Uterus (tissue), 2 donors: Measurements from ENCODE around the gene MAPT.

ENCODE experiments used
- POLR2A ChIP-seq, 2 donors: fragments of 450-650 bp; IDR thresholded peaks; one replicate each; pipeline ENCODE4 v1.6.1; 2016; ENCODE audit warnings: antibody characterized with exemption in 2 of 2, mild to moderate bottlenecking in 1 of 2, moderate library complexity in 1 of 2
- TF ChIP-seq, protein P1 (sequence below), 4 experiments: fragments of 200-600 bp in 2 of 4; fragments of 450-650 bp in 2 of 4; sonication (generic) in 2 of 4; IDR thresholded peaks; one replicate each; pipeline ENCODE4 v1.5.1; 2016 to 2019; ENCODE audit warnings: antibody characterized with exemption in 4 of 4, mild to moderate bottlenecking in 2 of 4, moderate library complexity in 1 of 4

DNA sequence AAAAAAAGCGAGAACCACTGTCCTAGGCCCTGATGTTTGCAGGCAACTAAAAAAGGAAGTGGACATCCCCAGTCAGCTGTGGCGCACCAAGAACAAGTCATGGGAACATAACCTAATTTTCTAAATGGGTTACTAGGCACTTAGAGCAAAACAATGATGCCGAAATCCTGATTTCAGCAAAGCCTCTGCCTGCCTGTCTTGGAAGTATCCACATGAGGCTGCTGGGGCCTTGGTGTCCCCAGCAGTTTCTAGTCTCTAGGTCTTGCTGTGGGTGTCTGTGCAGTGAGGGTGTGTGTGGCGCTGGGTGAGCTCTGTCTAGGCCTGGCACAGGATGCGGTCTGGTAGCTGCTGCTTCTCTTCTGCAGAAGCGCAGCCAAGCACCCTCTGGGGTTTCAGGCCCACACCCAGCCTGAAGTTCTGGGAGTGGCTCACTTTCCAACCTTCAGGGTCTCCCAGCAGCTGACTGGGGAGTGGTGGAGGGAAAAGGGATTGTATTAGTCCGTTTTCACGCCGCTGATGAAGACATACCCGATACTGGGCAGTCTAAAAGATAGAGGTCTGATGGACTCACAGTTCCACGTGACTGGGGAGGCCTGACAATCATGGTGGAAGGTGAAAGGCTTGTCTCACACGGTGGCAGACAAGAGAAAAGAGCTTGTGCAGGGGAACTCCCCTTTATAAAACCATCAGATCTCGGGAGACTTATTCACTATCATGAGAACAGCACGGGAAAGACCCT, 125.8 kb downstream of the MAPT start:
- TF ChIP-seq POLR2A (IDR thresholded peaks at IDR 0.05), result no peak
- TF ChIP-seq, protein P1, sequence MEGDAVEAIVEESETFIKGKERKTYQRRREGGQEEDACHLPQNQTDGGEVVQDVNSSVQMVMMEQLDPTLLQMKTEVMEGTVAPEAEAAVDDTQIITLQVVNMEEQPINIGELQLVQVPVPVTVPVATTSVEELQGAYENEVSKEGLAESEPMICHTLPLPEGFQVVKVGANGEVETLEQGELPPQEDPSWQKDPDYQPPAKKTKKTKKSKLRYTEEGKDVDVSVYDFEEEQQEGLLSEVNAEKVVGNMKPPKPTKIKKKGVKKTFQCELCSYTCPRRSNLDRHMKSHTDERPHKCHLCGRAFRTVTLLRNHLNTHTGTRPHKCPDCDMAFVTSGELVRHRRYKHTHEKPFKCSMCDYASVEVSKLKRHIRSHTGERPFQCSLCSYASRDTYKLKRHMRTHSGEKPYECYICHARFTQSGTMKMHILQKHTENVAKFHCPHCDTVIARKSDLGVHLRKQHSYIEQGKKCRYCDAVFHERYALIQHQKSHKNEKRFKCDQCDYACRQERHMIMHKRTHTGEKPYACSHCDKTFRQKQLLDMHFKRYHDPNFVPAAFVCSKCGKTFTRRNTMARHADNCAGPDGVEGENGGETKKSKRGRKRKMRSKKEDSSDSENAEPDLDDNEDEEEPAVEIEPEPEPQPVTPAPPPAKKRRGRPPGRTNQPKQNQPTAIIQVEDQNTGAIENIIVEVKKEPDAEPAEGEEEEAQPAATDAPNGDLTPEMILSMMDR (IDR thresholded peaks at IDR 0.05), result no peak
